OCI-LY7 (cell line): ENCODE data around the gene TRAF1. TPM values are rescaled to one million over a fixed set of nuclear protein-coding genes. Genes with fewer than 3 reads are reported as not detected.

Experiments
- BruUV-seq: library from RNA; stranded (reverse); fragments of 400-500 nt; replicated peaks from 2 replicates; lab custom pipeline; 2021; lab: Mats Ljungman, UMichigan
- CTCF ChIA-PET: fragments of 300-600 bp; sonication (Branson Sonifier 250); formaldehyde crosslinking; loops from one replicate; lab custom pipeline; 2022; ENCODE audit warnings: antibody characterized with exemption; ENCODE audit not compliant: unreplicated experiment; lab: Charles Lee
- POLR2A ChIA-PET: fragments of 300-600 bp; sonication (Branson Sonifier 250); formaldehyde crosslinking; loops from one replicate; lab custom pipeline; 2022; ENCODE audit warnings: antibody characterized with exemption; lab: Charles Lee
- DNase-seq: peaks from one replicate; pipeline ENCODE4 v3.0.0-alpha.2; 2015; ENCODE audit warnings: low spot score
- H2AFZ ChIP-seq: fragments of 200-600 bp; sonication (generic), shearing (Covaris generic); 2 replicates; pipeline ENCODE4 v1.6.1; 2014; ENCODE audit warnings: mild to moderate bottlenecking, antibody characterized with exemption, low read length, moderate library complexity
- H3K27ac ChIP-seq: fragments of 200-600 bp; sonication (generic); 2 replicates; pipeline ENCODE4 v1.5.1; 2014; ENCODE audit warnings: mixed run types, low read depth, mild to moderate bottlenecking, moderate library complexity, low read length, inconsistent platforms; ENCODE audit not compliant: poor library complexity, severe bottlenecking
- H3K36me3 ChIP-seq: fragments of 200-600 bp; sonication (generic); 2 replicates; pipeline ENCODE4 v1.6.1; 2014; ENCODE audit warnings: mild to moderate bottlenecking, antibody characterized with exemption, low read length, moderate library complexity, mixed read lengths; ENCODE audit not compliant: insufficient read depth
- H3K4me1 ChIP-seq: fragments of 200-600 bp; sonication (generic); 2 replicates; pipeline ENCODE4 v1.5.1; 2014; ENCODE audit warnings: mild to moderate bottlenecking, low read length; ENCODE audit not compliant: insufficient read depth, poor library complexity, severe bottlenecking
- H3K4me2 ChIP-seq: fragments of 200-600 bp; sonication (generic); 2 replicates; pipeline ENCODE4 v1.6.1; 2014; ENCODE audit warnings: mild to moderate bottlenecking, low read length
- H3K4me3 ChIP-seq: fragments of 200-600 bp; sonication (generic); 2 replicates; pipeline ENCODE4 v1.5.1; 2014; ENCODE audit warnings: mild to moderate bottlenecking, low read depth, low read length; ENCODE audit not compliant: poor library complexity, severe bottlenecking
- H3K79me2 ChIP-seq: fragments of 200-600 bp; sonication (generic); 2 replicates; pipeline ENCODE4 v1.6.1; 2016; ENCODE audit warnings: low read depth, mild to moderate bottlenecking, low read length, moderate library complexity, mixed read lengths; ENCODE audit not compliant: insufficient read depth
- H3K9me2 ChIP-seq: fragments of 200-600 bp; sonication (generic); 2 replicates; pipeline ENCODE4 v1.6.1; 2016; ENCODE audit warnings: mild to moderate bottlenecking, low read length, mixed read lengths; ENCODE audit not compliant: insufficient read depth
- H3K9me3 ChIP-seq: fragments of 200-600 bp; sonication (generic); 2 replicates; pipeline ENCODE4 v1.6.1; 2014; ENCODE audit warnings: mild to moderate bottlenecking, mixed run types, low read length, mixed read lengths
- H4K20me1 ChIP-seq: fragments of 200-600 bp; sonication (generic); 2 replicates; pipeline ENCODE4 v1.6.1; 2014; ENCODE audit warnings: mild to moderate bottlenecking, antibody characterized with exemption, low read length, moderate library complexity, mixed read lengths; ENCODE audit not compliant: insufficient read depth
- EZH2phosphoT487 ChIP-seq: fragments of 200-600 bp; sonication (generic); IDR thresholded peaks from 2 replicates; pipeline ENCODE4 v1.6.1; 2018; ENCODE audit warnings: low read depth, borderline replicate concordance, mild to moderate bottlenecking, mixed run types, antibody characterized with exemption, low read length, moderate library complexity, mixed read lengths
- intact Hi-C: fragments of 100-400 bp; cut with micrococcal nuclease; formaldehyde crosslinking; loops from one replicate; pipeline ENCODE4 v1.10.0; 2022; ENCODE audit not compliant: unreplicated experiment
- total RNA-seq, 2 experiments: library from RNA; depleted of rRNA in 1 of 2; stranded (reverse); fragments of >200 nt in 1 of 2; shearing (Covaris generic) in 1 of 2; gene quantifications; 2 replicates each; pipeline ENCODE4 v1.2.3, GENCODE V29; 2014 to 2022
- TF ChIP-seq, protein P1 (sequence below): fragments of 200-600 bp; sonication (generic); conservative IDR thresholded peaks from 2 replicates; pipeline ENCODE4 v1.5.1; 2014; ENCODE audit warnings: mild to moderate bottlenecking, antibody characterized with exemption, low read length, moderate library complexity, mixed read lengths

The TRAF1 gene
- total RNA-seq, 2 experiments from 2014 or later: 24.2 to 50.5 TPM

DNA sequence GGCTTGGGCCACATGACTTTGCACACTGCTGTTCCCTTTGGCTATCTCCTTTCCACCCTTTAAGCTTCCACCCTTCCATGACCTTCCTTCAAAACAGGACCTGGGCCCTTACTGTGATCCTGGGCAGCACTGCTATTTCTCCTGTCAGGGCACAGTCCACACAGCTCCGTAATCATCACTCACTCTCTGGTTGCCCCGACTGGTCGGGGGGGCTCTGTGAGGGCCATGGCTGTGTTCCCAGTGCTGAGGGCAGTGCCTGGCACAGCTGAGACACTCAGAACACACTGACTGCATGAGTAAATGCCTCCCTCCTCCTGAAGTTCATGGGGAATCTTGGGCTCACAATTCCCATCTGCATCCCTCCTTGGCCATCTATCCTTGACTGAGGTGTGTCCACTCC, 12.2 kb downstream of the TRAF1 start:
- POLR2A ChIA-PET: no interaction called here
- intact Hi-C loops: no loop called here

GRCh38 chr9:120913647-120914264, 12.8 kb downstream of the TRAF1 start:
- H3K9me3 ChIP-seq: no peaks in the 10 kb centered on the region
- H3K4me1 ChIP-seq: peaks cover 12% of the 10 kb centered on the region
- H3K27ac ChIP-seq: no peak overlapping the region
- peaks cover 58% of the 10 kb centered on the region for H3K36me3 ChIP-seq
- H3K9me2 ChIP-seq: no peaks in the 10 kb centered on the region
- DNase-seq: no peak
- intact Hi-C loops: no loop called here
- H3K79me2 ChIP-seq: no peaks in the 10 kb centered on the region
- ChIA-PET POLR2A (no interaction called here), CTCF (no interaction called here)
- no TSS peak for BruUV-seq
- no peaks in the 10 kb centered on the region for H4K20me1 ChIP-seq
- H3K4me2 ChIP-seq: no peak overlapping the region
- H2AFZ ChIP-seq: no peak overlapping the region
- TF ChIP-seq, protein P1, sequence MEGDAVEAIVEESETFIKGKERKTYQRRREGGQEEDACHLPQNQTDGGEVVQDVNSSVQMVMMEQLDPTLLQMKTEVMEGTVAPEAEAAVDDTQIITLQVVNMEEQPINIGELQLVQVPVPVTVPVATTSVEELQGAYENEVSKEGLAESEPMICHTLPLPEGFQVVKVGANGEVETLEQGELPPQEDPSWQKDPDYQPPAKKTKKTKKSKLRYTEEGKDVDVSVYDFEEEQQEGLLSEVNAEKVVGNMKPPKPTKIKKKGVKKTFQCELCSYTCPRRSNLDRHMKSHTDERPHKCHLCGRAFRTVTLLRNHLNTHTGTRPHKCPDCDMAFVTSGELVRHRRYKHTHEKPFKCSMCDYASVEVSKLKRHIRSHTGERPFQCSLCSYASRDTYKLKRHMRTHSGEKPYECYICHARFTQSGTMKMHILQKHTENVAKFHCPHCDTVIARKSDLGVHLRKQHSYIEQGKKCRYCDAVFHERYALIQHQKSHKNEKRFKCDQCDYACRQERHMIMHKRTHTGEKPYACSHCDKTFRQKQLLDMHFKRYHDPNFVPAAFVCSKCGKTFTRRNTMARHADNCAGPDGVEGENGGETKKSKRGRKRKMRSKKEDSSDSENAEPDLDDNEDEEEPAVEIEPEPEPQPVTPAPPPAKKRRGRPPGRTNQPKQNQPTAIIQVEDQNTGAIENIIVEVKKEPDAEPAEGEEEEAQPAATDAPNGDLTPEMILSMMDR: no peak
- no peak for TF ChIP-seq EZH2phosphoT487
- H3K4me3 ChIP-seq: no peak overlapping the region

More for the DNA sequence above, 12.2 kb downstream of the TRAF1 start:
- Histone ChIP-seq H3K4me1 (peaks cover 12% of the 10 kb centered on the region), H3K9me3 (no peaks in the 10 kb centered on the region), H4K20me1 (no peaks in the 10 kb centered on the region), H3K9me2 (no peaks in the 10 kb centered on the region), H3K4me3 (no peak overlapping the region), H3K36me3 (peaks cover 52% of the 10 kb centered on the region), H3K79me2 (no peaks in the 10 kb centered on the region), H3K27ac (no peak overlapping the region), H3K4me2 (no peak overlapping the region), H2AFZ (no peak overlapping the region)
- no TSS peak for BruUV-seq
- no peak for DNase-seq
- CTCF ChIA-PET: interaction anchor here (0.6 kb wide), 1 partner anchor 10 kb away, joined by 3 read pairs; no protein-coding TSS in a partner anchor
- TF ChIP-seq EZH2phosphoT487: no peak
- TF ChIP-seq, protein P1: no peak

DNA sequence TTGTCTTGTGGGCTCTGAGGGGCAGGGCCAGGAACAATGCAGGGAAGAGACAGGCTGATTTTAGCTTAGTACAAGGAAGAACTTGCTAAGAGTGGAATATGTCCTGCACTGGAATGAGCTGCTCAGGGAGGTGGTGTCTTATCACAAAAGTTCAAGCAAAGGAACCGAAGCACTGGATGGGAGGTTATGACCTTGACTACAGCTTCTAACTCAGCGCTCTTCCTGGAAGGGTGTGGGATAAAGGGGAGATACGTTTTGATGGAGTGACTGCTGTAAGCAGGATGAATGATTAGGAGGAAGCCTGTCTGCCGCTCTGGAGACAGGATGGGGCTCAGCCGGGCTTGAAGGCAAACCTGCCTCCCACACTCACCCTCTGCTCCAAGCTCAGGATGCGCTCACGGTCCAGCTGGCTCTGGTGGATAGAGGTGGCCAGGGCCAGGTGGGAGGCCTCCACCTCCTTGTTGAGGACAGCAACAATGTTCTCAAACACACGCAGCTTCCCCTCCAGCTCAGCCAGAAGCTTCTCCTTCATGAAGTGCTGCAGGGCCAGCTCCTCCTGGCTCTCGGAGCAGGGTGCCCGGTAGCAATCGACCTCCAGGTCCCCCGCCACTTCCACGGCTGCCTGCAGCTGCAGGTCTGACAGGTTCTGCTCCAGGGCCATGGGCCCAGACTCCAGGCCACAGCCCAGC, 13.5 kb downstream of the TRAF1 start:
- Histone ChIP-seq H3K4me1 (peaks cover 12% of the 10 kb centered on the region), H3K4me2 (no peak overlapping the region)

More for the DNA sequence above, 13.5 kb downstream of the TRAF1 start:
- Histone ChIP-seq H3K4me3 (no peak overlapping the region), H4K20me1 (no peaks in the 10 kb centered on the region), H2AFZ (no peak overlapping the region), H3K9me2 (no peaks in the 10 kb centered on the region), H3K27ac (no peak overlapping the region), H3K9me3 (no peaks in the 10 kb centered on the region), H3K36me3 (peaks cover 59% of the 10 kb centered on the region), H3K79me2 (no peaks in the 10 kb centered on the region)
- ChIA-PET CTCF (no interaction called here), POLR2A (interaction anchor here (0.6 to 1.5 kb wide), 4 partner anchors 9 to 146 kb away, joined by 3 to 5 read pairs (median 4); no protein-coding TSS in a partner anchor)
- TF ChIP-seq, protein P1: no peak
- no peak for TF ChIP-seq EZH2phosphoT487
- DNase-seq: no peak
- no TSS peak for BruUV-seq
- intact Hi-C loops: no loop called here
